Activated T-cell treated with anti-CD3 and anti-CD28 coated beads, Interleukin-2, amount 50 U/mL, for 72 hours (primary cell): Measurements from ENCODE around the gene LCN15. TPM values are rescaled to one million over a fixed set of nuclear protein-coding genes. Genes with fewer than 3 reads are reported as not detected.
"Not testable (repeated sequence)": the region's sequence is repeated elsewhere in the genome, so short reads cannot be mapped to it uniquely, and the experiment has no call there.

Experiments
- ATAC-seq, 2 donors: fragments of 150-1000 bp; cut with Tn5 transposase; replicated peaks in 1 of 2; 2 replicates each; pipeline ENCODE4 v1.10.0; 2021; ENCODE audit warnings: moderate library complexity in 2 of 2, mild to moderate bottlenecking in 1 of 2
- DNase-seq, 2 donors: peaks; one replicate each; pipeline ENCODE4 v3.0.0; 2021 to 2022; ENCODE audit warnings: mixed read lengths in 1 of 2
- H3K27ac Mint-ChIP-seq: one replicate; pipeline ENCODE4 v1.8.0; 2022; ENCODE audit warnings: mild to moderate bottlenecking, moderate library complexity, mixed read lengths
- H3K27me3 Mint-ChIP-seq: one replicate; pipeline ENCODE4 v1.8.0; 2022; ENCODE audit warnings: low read depth, mixed read lengths
- H3K36me3 Mint-ChIP-seq, 2 donors: one replicate each; pipeline ENCODE4 v1.8.0; 2022; ENCODE audit warnings: mixed read lengths in 2 of 2, mild to moderate bottlenecking in 1 of 2; ENCODE audit not compliant: insufficient read depth in 2 of 2
- H3K4me1 Mint-ChIP-seq: one replicate; pipeline ENCODE4 v1.8.0; 2022; ENCODE audit warnings: low read depth, mixed read lengths
- H3K4me3 Mint-ChIP-seq, 2 donors: one replicate each; pipeline ENCODE4 v1.8.0; 2022; ENCODE audit warnings: mild to moderate bottlenecking in 2 of 2, mixed read lengths in 2 of 2, moderate library complexity in 2 of 2
- H3K9me3 Mint-ChIP-seq, 2 donors: one replicate each; pipeline ENCODE4 v1.8.0; 2022; ENCODE audit warnings: mixed read lengths in 2 of 2
- total RNA-seq, 2 donors: library from RNA; stranded (reverse); gene quantifications; one replicate each; pipeline ENCODE4 v1.2.3, GENCODE V29; 2022

LCN15 gene
- total RNA-seq, result not detected

GRCh38 chr9:136764301-136764891 lies at the start of gene LCN15:
Gene LCN15, minus strand, starts transcription at chr9:136764518. Its CDS starts 30 bp downstream, at chr9:136764488.
- DNase-seq (no peak), ATAC-seq (no peak)
- H3K4me1 Mint-ChIP-seq, result peaks cover 19% of the 10 kb centered on the region
- H3K4me3 Mint-ChIP-seq, result no peak within 1 kb of the TSS
- H3K9me3 Mint-ChIP-seq, result no peaks in the 10 kb centered on the region
- no peaks in the 10 kb centered on the region for H3K36me3 Mint-ChIP-seq
- peaks cover 27% of the 10 kb centered on the region for H3K27me3 Mint-ChIP-seq
- no peak within 1 kb of the TSS for H3K27ac Mint-ChIP-seq

- no peaks in the 10 kb centered on the region for H3K27me3 Mint-ChIP-seq
- DNase-seq, result no peak
- no peak for ATAC-seq
- no peaks in the 10 kb centered on the region for H3K9me3 Mint-ChIP-seq
- H3K4me1 Mint-ChIP-seq, result peaks cover 44% of the 10 kb centered on the region
- H3K27ac Mint-ChIP-seq, result peak overlapping the region; percentile 30
- peak overlapping the region; percentile 79 to 83 for H3K4me3 Mint-ChIP-seq
- peaks cover 4 to 18% of the 10 kb centered on the region in 2 donors for H3K36me3 Mint-ChIP-seq
These were observed 44.5 kb upstream of the LCN15 start for GRCh38 chr9:136808806-136809158.

GRCh38 chr9:136808075-136808805 lies 43.9 kb upstream of the LCN15 start:
- Mint-ChIP-seq H3K9me3 (no peaks in the 10 kb centered on the region), H3K36me3 (peaks cover 4 to 15% of the 10 kb centered on the region in 2 donors), H3K4me3 (peak overlapping the region; percentile 79 to 83), H3K27ac (peak overlapping the region; percentile 30), H3K27me3 (no peaks in the 10 kb centered on the region), H3K4me1 (peaks cover 41% of the 10 kb centered on the region)
- ATAC-seq (peak; percentile 47 to 49), DNase-seq (peak; percentile 49 to 55)

- Mint-ChIP-seq H3K27ac (peak within 1 kb of the TSS; percentile 87), H3K4me1 (peaks cover 35% of the 10 kb centered on the region), H3K9me3 (no peaks in the 10 kb centered on the region), H3K4me3 (peak within 1 kb of the TSS; percentile 88 to 97), H3K36me3 (peaks cover 3 to 10% of the 10 kb centered on the region in 2 donors), H3K27me3 (no peaks in the 10 kb centered on the region)
- peak; percentile 85 to 90 for DNase-seq
- peak; percentile 92 for ATAC-seq
These were observed 43.2 kb upstream of the LCN15 start, which contains the start of gene RABL6 for GRCh38 chr9:136807281-136808074. Gene RABL6, plus strand, starts transcription at chr9:136807948. Its CDS starts 249 bp downstream, at chr9:136808197.

- no peak for ATAC-seq
- Mint-ChIP-seq H3K9me3 (no peaks in the 10 kb centered on the region), H3K4me1 (peaks cover 35% of the 10 kb centered on the region), H3K27ac (peak overlapping the region; percentile 54), H3K36me3 (peaks cover 3 to 10% of the 10 kb centered on the region in 2 donors), H3K4me3 (peak overlapping the region; percentile 88 to 97), H3K27me3 (peaks cover 6% of the 10 kb centered on the region)
- DNase-seq, result no peak
These were observed 42.4 kb upstream of the LCN15 start for GRCh38 chr9:136806631-136807201.

GRCh38 chr9:136806067-136806466 lies 41.7 kb upstream of the LCN15 start:
- peak overlapping the region; percentile 88 to 97 for H3K4me3 Mint-ChIP-seq
- H3K9me3 Mint-ChIP-seq, result no peaks in the 10 kb centered on the region
- DNase-seq (no peak), ATAC-seq (no peak)
- no peak overlapping the region for H3K27ac Mint-ChIP-seq
- H3K36me3 Mint-ChIP-seq, result peaks cover 3 to 10% of the 10 kb centered on the region in 2 donors
- peaks cover 7% of the 10 kb centered on the region for H3K27me3 Mint-ChIP-seq
- H3K4me1 Mint-ChIP-seq, result peaks cover 39% of the 10 kb centered on the region

- no peak overlapping the region for H3K27ac Mint-ChIP-seq
- DNase-seq, result no peak
These were observed 41.0 kb upstream of the LCN15 start for GRCh38 chr9:136805207-136805740.

GRCh38 chr9:136804509-136805206 lies 40.3 kb upstream of the LCN15 start:
- Mint-ChIP-seq H3K4me3 (no peak overlapping the region), H3K9me3 (no peaks in the 10 kb centered on the region), H3K36me3 (peaks cover 3 to 7% of the 10 kb centered on the region in 2 donors), H3K4me1 (peaks cover 37% of the 10 kb centered on the region), H3K27me3 (peaks cover 18% of the 10 kb centered on the region), H3K27ac (no peak overlapping the region)
- ATAC-seq (no peak), DNase-seq (no peak)

More at GRCh38 chr9:136805207-136805740, 41.0 kb upstream of the LCN15 start:
- no peak for ATAC-seq
- Mint-ChIP-seq H3K36me3 (peaks cover 3 to 7% of the 10 kb centered on the region in 2 donors), H3K27me3 (peaks cover 14% of the 10 kb centered on the region), H3K4me3 (peak overlapping the region in 1 of 2 donors; percentile 24), H3K9me3 (no peaks in the 10 kb centered on the region), H3K4me1 (peaks cover 40% of the 10 kb centered on the region)

- H3K4me3 Mint-ChIP-seq, result no peak overlapping the region
- no peak for ATAC-seq
- H3K36me3 Mint-ChIP-seq, result peaks cover 2 to 3% of the 10 kb centered on the region in 2 donors
- no peaks in the 10 kb centered on the region for H3K9me3 Mint-ChIP-seq
- H3K4me1 Mint-ChIP-seq, result peaks cover 29% of the 10 kb centered on the region
- peaks cover 18% of the 10 kb centered on the region for H3K27me3 Mint-ChIP-seq
- H3K27ac Mint-ChIP-seq, result no peak overlapping the region
- no peak for DNase-seq
These were observed 39.5 kb upstream of the LCN15 start for GRCh38 chr9:136803551-136804508.

GRCh38 chr9:136803009-136803550 lies 38.8 kb upstream of the LCN15 start:
- DNase-seq, H3K27ac Mint-ChIP-seq, H3K36me3 Mint-ChIP-seq, H3K9me3 Mint-ChIP-seq, ATAC-seq, H3K4me3 Mint-ChIP-seq: not testable (repeated sequence)
- H3K27me3 Mint-ChIP-seq, result peaks cover 18% of the 10 kb centered on the region
- peaks cover 27% of the 10 kb centered on the region for H3K4me1 Mint-ChIP-seq

- Mint-ChIP-seq H3K9me3 (no peaks in the 10 kb centered on the region), H3K27me3 (peaks cover 18% of the 10 kb centered on the region), H3K4me3 (no peak overlapping the region), H3K4me1 (peaks cover 27% of the 10 kb centered on the region), H3K36me3 (peaks cover 0 to 3% of the 10 kb centered on the region in 2 donors), H3K27ac (no peak overlapping the region)
- ATAC-seq (no peak), DNase-seq (no peak)
These were observed 38.0 kb upstream of the LCN15 start for GRCh38 chr9:136802321-136802720.
